ENCODE results near the gene KIN. TPM values are rescaled to one million over a fixed set of nuclear protein-coding genes. Genes with fewer than 3 reads are reported as not detected.

KIN gene
- total and polyA plus RNA-seq, 12 donors, result 0.42 to 19.9 (median 11.6) TPM

- H3K27ac ChIP-seq, result no peak overlapping the region
- DNase-seq, result no peak
- WGBS, 4 donors, result 85 to 88% (median 87%) methylated on average over 2 to 4 of the region's 4 CpGs
- no peak overlapping the region for H3K4me3 ChIP-seq
- no peaks in the 10 kb centered on the region for H3K36me3 ChIP-seq (replicated peaks in 1 of 2)
- H3K27me3 ChIP-seq, result no peaks in the 10 kb centered on the region
- H3K9me3 ChIP-seq (replicated peaks in 1 of 3), result no peaks in the 10 kb centered on the region
- no peak for TF ChIP-seq CTCF (IDR thresholded peaks at IDR 0.05)
- TF ChIP-seq POLR2A (IDR thresholded peaks at IDR 0.05), result no peak
- H3K4me1 ChIP-seq (replicated peaks in 1 of 2), result no peaks in the 10 kb centered on the region
- intact Hi-C loops (cut with DNase I), result no loop called here
These were observed 79.0 kb downstream of the KIN start for GRCh38 chr10:7708832-7709231.

- H3K4me1 ChIP-seq (replicated peaks in 1 of 2), result no peaks in the 10 kb centered on the region
- no peaks in the 10 kb centered on the region for H3K27me3 ChIP-seq
- no peaks in the 10 kb centered on the region for H3K9me3 ChIP-seq (replicated peaks in 1 of 3)
- no peaks in the 10 kb centered on the region for H3K36me3 ChIP-seq (replicated peaks in 1 of 2)
- intact Hi-C loops (cut with DNase I), result no loop called here
- H3K27ac ChIP-seq, result no peak overlapping the region
- WGBS, 4 donors, result 70 to 92% (median 85%) methylated on average over 5 of the region's 5 CpGs
- no peak overlapping the region for H3K4me3 ChIP-seq
- DNase-seq, result no peak
- TF ChIP-seq CTCF (IDR thresholded peaks at IDR 0.05) (no peak), POLR2A (IDR thresholded peaks at IDR 0.05) (no peak)
These were observed 79.8 kb downstream of the KIN start for GRCh38 chr10:7707858-7708622.

GRCh38 chr10:7707102-7707501 is 80.7 kb downstream of the KIN start:
- DNase-seq, result no peak
- H3K36me3 ChIP-seq (replicated peaks in 1 of 2), result no peaks in the 10 kb centered on the region
- H3K4me3 ChIP-seq, result no peak overlapping the region
- intact Hi-C loops (cut with DNase I), result no loop called here
- no peaks in the 10 kb centered on the region for H3K4me1 ChIP-seq (replicated peaks in 1 of 2)
- no peaks in the 10 kb centered on the region for H3K27me3 ChIP-seq
- TF ChIP-seq POLR2A (IDR thresholded peaks at IDR 0.05), result no peak
- no peak for TF ChIP-seq CTCF (IDR thresholded peaks at IDR 0.05)
- WGBS, 4 donors, result 59 to 67% (median 62%) methylated on average over 4 of the region's 4 CpGs
- no peaks in the 10 kb centered on the region for H3K9me3 ChIP-seq (replicated peaks in 1 of 3)
- no peak overlapping the region for H3K27ac ChIP-seq

- intact Hi-C loops (cut with DNase I), result no loop called here
- no peaks in the 10 kb centered on the region for H3K27me3 ChIP-seq
- no peak overlapping the region for H3K27ac ChIP-seq
- DNase-seq, result no peak
- no peaks in the 10 kb centered on the region for H3K9me3 ChIP-seq (replicated peaks in 1 of 3)
- no peak for TF ChIP-seq POLR2A (IDR thresholded peaks at IDR 0.05)
- TF ChIP-seq CTCF (IDR thresholded peaks at IDR 0.05), result no peak
- no peaks in the 10 kb centered on the region for H3K36me3 ChIP-seq (replicated peaks in 1 of 2)
- WGBS, 4 donors, result 73 to 85% (median 76%) methylated on average over 4 of the region's 4 CpGs
- no peaks in the 10 kb centered on the region for H3K4me1 ChIP-seq (replicated peaks in 1 of 2)
- no peak overlapping the region for H3K4me3 ChIP-seq
These were observed 81.2 kb downstream of the KIN start for GRCh38 chr10:7706534-7707073.

Measured in adrenal gland (tissue), 12 donors.